Activated naive CD4-positive, alpha-beta T cell treated with anti-CD3 and anti-CD28 coated beads, Interleukin-2, amount 50 U/mL, for 72 hours (primary cell): Measurements from ENCODE around the gene ZNF579. TPM values are rescaled to one million over a fixed set of nuclear protein-coding genes. Genes with fewer than 3 reads are reported as not detected.
A peak's percentile ranks its signal among the peaks of the same experiment; 100 is the strongest.

Experiments
- ATAC-seq, 2 donors: fragments of 150-1000 bp; cut with Tn5 transposase; 2 replicates each; pipeline ENCODE4 v1.10.0; 2021; ENCODE audit warnings: mild to moderate bottlenecking in 2 of 2, moderate library complexity in 2 of 2
- DNase-seq, 2 donors: peaks; one replicate each; pipeline ENCODE4 v3.0.0; 2021 to 2022; ENCODE audit warnings: low spot score in 2 of 2
- H3K27ac Mint-ChIP-seq, 2 donors: one replicate each; pipeline ENCODE4 v1.8.0; 2022; ENCODE audit warnings: mild to moderate bottlenecking in 2 of 2, mixed read lengths in 2 of 2
- H3K36me3 Mint-ChIP-seq, 2 donors: one replicate each; pipeline ENCODE4 v1.8.0; 2022; ENCODE audit warnings: mixed read lengths in 2 of 2
- H3K9me3 Mint-ChIP-seq, 2 donors: one replicate each; pipeline ENCODE4 v1.8.0; 2022; ENCODE audit warnings: mixed read lengths in 2 of 2
- total RNA-seq, 2 donors: library from RNA; stranded (reverse); gene quantifications; one replicate each; pipeline ENCODE4 v1.2.3, GENCODE V29; 2022

The ZNF579 gene
- total RNA-seq, 2 donors from 2014 or later = 8.7 to 10.1 TPM

- Mint-ChIP-seq H3K27ac (no peak overlapping the region), H3K36me3 (no peaks in the 10 kb centered on the region), H3K9me3 (no peaks in the 10 kb centered on the region)
- ATAC-seq = no peak
- no peak for DNase-seq
Observed at GRCh38 chr19:55559684-55560083, 21.0 kb downstream of the ZNF579 start.

GRCh38 chr19:55554741-55555152 is 25.9 kb downstream of the ZNF579 start:
- Mint-ChIP-seq H3K36me3 (no peaks in the 10 kb centered on the region), H3K9me3 (no peaks in the 10 kb centered on the region), H3K27ac (no peak overlapping the region)
- DNase-seq (no peak), ATAC-seq (no peak)

DNA sequence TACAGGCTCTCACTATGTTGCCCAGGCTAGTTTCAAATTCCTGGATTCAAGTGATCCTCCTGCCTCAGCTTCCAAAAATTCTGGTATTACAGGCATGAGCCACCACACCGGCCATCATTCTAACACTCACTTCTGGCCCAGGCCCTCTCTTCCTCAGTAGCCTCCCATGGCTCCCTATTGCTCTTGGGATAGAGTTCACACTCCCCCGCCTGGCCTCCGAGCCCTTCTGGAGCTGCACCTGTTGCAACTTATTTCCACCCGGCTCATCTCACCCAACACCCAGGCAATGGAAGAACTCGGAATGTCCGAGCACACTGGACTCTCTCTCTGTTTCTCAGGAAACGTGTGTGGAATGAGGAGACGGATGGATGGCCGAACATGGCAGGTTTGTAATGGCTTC is 26.3 kb downstream of the ZNF579 start:
- H3K27ac Mint-ChIP-seq = no peak overlapping the region

GRCh38 chr19:55553217-55554182 is 27.1 kb downstream of the ZNF579 start:
- ATAC-seq (no peak), DNase-seq (no peak)
- no peak overlapping the region for H3K27ac Mint-ChIP-seq
- no peaks in the 10 kb centered on the region for H3K9me3 Mint-ChIP-seq
- no peaks in the 10 kb centered on the region for H3K36me3 Mint-ChIP-seq

More for the DNA sequence above, 26.3 kb downstream of the ZNF579 start:
- Mint-ChIP-seq H3K9me3 (no peaks in the 10 kb centered on the region), H3K36me3 (no peaks in the 10 kb centered on the region)
- ATAC-seq (no peak), DNase-seq (no peak)

GRCh38 chr19:55552620-55553019 is 28.0 kb downstream of the ZNF579 start:
- ATAC-seq = no peak
- Mint-ChIP-seq H3K9me3 (no peaks in the 10 kb centered on the region), H3K27ac (no peak overlapping the region), H3K36me3 (no peaks in the 10 kb centered on the region)
- no peak for DNase-seq

GRCh38 chr19:55552206-55552605 is 28.4 kb downstream of the ZNF579 start:
- Mint-ChIP-seq H3K27ac (no peak overlapping the region), H3K9me3 (no peaks in the 10 kb centered on the region), H3K36me3 (no peaks in the 10 kb centered on the region)
- DNase-seq (no peak), ATAC-seq (no peak)

- no peak for ATAC-seq
- Mint-ChIP-seq H3K36me3 (no peaks in the 10 kb centered on the region), H3K9me3 (no peaks in the 10 kb centered on the region), H3K27ac (no peak overlapping the region)
- DNase-seq = no peak
Observed at GRCh38 chr19:55550321-55550650, 30.4 kb downstream of the ZNF579 start.

DNA sequence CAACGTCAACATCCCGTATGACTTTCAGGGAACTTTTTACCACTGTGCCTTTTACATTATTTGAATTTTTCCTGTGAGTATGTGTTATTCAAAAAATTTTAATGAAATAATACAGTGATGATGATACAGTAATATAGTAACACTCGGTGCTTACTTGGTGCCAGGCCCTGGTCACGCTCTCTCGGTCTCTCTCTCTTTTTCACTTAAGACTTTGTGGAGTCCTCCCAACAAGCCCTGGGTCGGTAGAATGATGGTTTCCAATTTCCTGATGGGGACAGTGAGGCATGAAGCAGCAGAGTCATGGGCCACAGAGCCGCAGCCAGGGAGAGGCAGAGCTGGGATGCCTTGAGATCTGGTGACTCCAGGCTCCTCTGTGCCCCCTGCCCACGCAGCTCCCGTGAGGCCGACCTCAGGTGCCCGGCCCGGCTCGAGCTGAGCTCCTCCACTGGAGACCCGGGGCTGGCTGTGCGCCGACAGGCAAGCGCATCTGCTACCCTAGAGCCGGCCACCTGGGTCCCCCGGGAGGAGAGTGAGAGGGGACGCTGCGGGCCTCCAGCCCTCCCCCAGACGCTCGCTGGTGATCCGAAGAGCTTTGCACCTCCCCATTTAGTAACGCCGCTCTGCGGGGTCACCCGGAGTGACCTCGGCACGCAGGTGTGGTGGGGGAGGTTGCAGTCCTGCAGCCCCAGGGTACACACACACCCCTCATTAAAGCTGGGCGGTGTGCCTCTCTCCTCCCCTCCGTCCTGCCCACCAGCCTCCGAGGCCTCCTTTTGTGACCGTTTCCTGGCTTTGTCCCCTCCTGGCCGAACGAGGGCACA is 30.9 kb downstream of the ZNF579 start:
- Mint-ChIP-seq H3K36me3 (no peaks in the 10 kb centered on the region), H3K9me3 (no peaks in the 10 kb centered on the region), H3K27ac (no peak overlapping the region)
- DNase-seq (no peak), ATAC-seq (no peak)

DNA sequence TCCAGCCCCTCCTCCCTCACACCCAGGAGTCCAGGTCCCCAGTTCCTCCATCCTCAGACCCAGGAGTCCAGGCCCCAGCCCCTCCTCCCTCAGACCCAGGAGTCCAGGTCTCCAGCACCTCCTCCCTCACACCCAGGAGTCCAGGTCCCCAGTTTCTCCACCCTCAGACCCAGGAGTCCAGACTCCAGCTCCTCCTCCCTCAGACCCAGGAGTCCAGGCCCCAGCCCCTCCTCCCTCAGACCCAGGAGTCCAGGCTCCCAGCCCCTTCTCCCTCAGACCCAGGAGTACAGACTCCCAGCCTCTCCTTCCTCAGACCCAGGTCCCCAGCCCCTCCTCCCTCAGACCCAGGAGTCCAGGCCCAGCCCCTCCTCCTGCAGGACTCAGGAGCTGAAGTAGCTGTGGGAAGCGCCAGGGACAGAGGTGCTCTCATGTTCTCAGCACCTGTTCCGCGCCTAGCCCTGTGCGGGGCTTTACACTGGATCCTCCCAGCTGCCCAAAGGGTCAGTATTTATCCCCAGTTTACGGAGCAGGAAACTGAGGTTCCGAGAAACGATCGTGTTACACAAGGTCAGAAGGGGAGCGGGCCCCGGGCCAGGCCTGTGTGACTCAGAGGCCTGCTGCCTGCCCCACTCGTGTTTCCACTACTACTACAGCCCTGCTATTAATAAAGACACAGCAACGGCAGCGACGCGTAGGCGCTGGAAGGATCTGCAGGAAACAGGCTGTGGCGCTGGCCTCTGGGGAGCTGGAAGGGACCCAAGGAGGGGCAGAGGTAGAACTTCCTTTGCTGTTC is 33.6 kb downstream of the ZNF579 start:
- Mint-ChIP-seq H3K27ac (peak overlapping the region; percentile 40 to 61), H3K36me3 (no peaks in the 10 kb centered on the region), H3K9me3 (peaks cover 4% of the 10 kb centered on the region in 2 donors)
- ATAC-seq (peak in 1 of 2 donors; percentile 20), DNase-seq (no peak)

DNA sequence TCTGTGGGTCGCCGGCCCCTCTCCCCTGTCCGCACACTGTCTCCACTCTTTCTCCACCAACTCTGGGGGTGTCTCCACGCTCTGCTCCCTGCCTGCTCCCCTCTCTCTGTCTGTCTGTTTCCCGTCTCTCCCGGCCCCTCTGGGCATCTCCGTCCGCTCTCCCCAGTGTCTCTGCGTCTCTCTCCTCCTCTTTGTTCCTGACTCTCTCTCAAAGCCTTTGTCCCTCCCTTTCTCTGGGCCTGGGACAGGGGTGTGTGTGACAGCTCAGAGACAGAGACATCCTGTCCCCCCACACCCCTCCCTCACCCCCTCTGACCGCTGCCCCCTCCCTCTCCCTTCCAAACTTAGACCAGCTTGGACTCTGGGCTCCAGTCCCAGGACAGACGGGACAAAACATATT is 34.6 kb downstream of the ZNF579 start:
- no peaks in the 10 kb centered on the region for H3K36me3 Mint-ChIP-seq
- ATAC-seq (no peak), DNase-seq (no peak)
- H3K9me3 Mint-ChIP-seq = peaks cover 4% of the 10 kb centered on the region in 2 donors
- peak overlapping the region in 1 of 2 donors; percentile 59 for H3K27ac Mint-ChIP-seq

DNA sequence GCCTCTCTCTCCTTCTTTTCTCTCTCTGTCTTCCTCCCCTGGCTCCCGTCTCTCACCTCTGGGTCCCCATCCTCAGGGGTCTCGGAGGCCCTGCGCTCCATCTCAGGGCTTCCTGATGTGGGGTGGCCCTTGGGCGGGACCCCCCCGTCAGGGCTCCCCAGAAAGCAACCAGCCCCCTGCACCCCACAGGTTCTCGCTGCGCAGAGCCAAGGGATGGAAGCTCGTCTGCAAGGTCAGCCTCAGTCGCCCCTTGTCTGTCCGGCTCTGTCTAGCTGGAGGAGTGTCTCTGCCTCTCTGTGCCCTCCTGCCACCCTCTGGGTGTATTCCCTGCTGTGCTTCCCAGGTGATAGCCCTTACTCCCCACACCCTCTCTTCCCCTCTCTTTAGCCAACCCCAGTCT is 35.2 kb downstream of the ZNF579 start, which contains the start of gene SBK3:
SBK3 (minus strand) TSS at position 101 of the 400 bp plus-strand sequence; CDS start at position 101, 0 bp downstream.
- ATAC-seq = no peak
- H3K9me3 Mint-ChIP-seq = peaks cover 4% of the 10 kb centered on the region in 2 donors
- DNase-seq = no peak
- H3K36me3 Mint-ChIP-seq = no peaks in the 10 kb centered on the region
- H3K27ac Mint-ChIP-seq = peak within 1 kb of the TSS; percentile 54 to 59

- no peaks in the 10 kb centered on the region for H3K36me3 Mint-ChIP-seq
- H3K9me3 Mint-ChIP-seq = peaks cover 4% of the 10 kb centered on the region in 2 donors
- ATAC-seq (no peak), DNase-seq (no peak)
- peak overlapping the region; percentile 54 to 59 for H3K27ac Mint-ChIP-seq
Observed at GRCh38 chr19:55544776-55545439, 35.7 kb downstream of the ZNF579 start.

- peaks cover 4% of the 10 kb centered on the region in 2 donors for H3K9me3 Mint-ChIP-seq
- ATAC-seq (no peak), DNase-seq (no peak)
- H3K36me3 Mint-ChIP-seq = no peaks in the 10 kb centered on the region
- H3K27ac Mint-ChIP-seq = no peak overlapping the region
Observed at GRCh38 chr19:55544014-55544413, 36.6 kb downstream of the ZNF579 start.

DNA sequence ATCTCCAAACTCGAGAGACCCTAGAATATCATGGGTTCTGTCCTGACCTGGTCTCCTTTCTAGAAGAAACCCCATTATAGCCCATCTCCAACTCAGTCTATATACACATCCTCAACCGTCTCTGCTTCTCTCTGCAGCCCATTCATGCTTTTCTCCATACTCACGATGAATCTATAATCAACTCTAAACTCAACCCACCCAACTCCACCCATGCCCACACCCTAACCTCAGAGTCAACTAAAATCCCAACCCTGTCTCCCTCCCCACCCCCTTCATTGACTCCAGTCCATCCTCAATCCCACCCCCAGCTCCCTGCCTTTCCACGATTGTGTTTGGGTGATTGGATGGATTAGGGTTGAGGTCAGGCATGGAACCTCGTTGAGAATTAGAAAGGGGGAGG is 37.1 kb downstream of the ZNF579 start:
- Mint-ChIP-seq H3K27ac (no peak overlapping the region), H3K9me3 (peaks cover 4% of the 10 kb centered on the region in 2 donors), H3K36me3 (no peaks in the 10 kb centered on the region)
- DNase-seq (no peak), ATAC-seq (no peak)

DNA sequence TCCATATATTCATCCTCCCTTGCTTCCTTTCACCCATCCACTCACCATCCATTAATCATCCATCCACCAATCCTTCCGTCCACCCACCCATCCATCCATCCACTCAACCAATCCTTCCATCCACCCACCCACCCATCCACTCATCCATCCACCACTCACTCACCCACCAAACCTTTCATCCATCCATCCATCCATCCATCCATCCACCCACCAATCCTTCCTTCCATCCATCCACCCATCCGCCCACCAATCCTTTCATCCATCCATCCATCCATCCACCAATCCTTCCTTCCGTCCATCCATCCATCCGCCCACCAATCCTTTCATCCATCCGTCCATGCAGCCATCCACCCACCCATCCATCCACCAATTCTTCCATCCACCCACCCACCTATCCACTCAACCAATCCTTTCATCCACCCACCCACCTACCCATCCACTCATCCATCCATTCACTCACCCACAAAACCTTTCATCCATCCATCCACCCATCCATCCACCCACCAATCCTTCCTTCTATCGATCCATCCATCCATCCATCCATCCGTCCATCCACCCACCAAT is 38.3 kb downstream of the ZNF579 start:
- no peak overlapping the region for H3K27ac Mint-ChIP-seq
- H3K36me3 Mint-ChIP-seq = no peaks in the 10 kb centered on the region
- H3K9me3 Mint-ChIP-seq = peaks cover 4% of the 10 kb centered on the region in 2 donors
- ATAC-seq (no peak), DNase-seq (no peak)

DNA sequence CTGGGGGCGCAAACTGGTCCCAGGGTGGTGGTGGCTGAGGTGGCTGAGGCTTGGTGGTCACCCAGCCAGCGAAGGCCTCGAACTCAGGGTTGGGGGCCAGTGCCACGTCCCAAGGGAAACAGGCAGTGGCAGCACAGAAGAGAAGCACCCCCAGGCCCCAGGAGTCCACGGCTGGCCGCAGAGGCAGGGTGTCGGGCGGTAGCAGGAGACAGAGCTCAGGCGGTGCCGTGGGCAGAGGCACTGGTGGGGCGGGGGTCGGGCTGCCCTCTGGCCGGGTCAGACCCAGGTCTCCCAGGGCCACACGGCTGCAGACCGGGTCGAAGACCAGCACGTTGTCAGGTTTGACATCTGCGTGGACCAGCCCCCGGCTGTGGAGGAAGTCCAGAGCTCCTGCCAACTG is 39.6 kb downstream of the ZNF579 start:
- no peak overlapping the region for H3K27ac Mint-ChIP-seq
- peaks cover 4% of the 10 kb centered on the region in 2 donors for H3K9me3 Mint-ChIP-seq
- ATAC-seq = no peak
- no peak for DNase-seq
- no peaks in the 10 kb centered on the region for H3K36me3 Mint-ChIP-seq
